CD4-positive, alpha-beta T cell treated with Interleukin-17A for 4 hours (primary cell): ENCODE measurements around the gene RIPOR2.
"Not testable (repeated sequence)": the region's sequence is repeated elsewhere in the genome, so short reads cannot be mapped to it uniquely, and the experiment has no call there.

Experiments
- DNase-seq: peaks from one replicate; pipeline ENCODE4 v3.0.0-alpha.2; 2020; ENCODE audit warnings: mixed read lengths

The RIPOR2 gene

DNA sequence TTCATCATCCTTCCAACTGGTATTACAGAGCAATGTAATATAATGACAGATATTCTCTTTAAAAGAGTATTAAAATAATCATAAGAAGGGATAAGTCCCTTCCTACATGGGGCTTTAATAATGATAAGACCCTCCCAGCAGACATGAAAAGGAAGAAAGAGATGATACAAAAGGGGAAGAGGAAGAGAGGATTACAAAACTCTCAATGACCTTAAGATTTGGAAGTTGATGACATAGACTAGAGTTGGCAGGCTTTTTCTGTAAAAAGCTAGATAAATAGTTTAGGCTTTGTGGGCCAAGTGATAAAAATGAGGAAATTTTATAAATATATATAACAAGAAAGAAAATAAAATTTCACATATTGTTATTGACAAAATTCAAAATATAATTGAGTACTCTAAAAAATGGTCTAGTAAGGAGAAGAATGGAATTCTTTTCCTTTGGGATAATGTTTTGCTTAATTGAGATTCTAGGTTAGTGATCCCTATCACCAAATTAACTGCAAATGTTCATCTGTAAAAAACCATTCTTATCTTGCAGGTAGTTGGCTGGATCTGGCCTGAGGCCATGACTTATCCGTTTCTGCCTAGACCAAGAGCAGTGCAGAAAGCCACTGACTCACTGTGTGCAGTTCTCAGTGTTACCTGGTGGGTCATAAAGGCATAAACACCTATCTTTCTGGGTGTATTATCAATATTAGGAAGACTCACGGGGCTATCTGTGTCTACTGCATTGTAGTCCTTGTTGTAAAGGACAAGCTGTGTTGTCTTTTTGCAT is 11.0 kb downstream of the RIPOR2 start:
- peak; percentile 71 for DNase-seq

DNA sequence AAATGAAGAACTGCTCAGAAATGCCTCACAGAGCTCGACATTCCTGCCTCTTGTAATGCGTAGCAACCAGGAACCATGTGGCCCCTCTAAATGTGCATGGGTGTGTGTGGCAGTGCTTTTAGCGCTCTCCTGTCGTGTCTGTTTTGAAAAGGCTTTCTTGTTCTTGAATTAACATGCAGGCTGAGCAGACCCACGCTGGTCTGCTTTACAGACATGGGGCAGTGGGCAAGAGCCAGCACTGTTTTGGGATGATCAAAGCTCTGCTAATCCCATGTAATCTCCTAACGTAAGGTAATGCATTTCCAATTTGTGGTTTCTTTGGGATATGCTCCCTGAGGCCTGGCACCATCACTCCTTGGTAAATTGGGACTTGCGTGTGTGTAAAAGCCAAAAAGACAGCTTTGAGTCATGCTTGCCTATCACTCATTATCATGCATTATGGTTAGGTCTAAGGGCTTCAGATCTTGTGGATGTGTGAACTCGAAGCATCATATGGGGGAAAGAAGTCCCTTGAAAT is 11.8 kb downstream of the RIPOR2 start:
- peak; percentile 45 for DNase-seq

DNA sequence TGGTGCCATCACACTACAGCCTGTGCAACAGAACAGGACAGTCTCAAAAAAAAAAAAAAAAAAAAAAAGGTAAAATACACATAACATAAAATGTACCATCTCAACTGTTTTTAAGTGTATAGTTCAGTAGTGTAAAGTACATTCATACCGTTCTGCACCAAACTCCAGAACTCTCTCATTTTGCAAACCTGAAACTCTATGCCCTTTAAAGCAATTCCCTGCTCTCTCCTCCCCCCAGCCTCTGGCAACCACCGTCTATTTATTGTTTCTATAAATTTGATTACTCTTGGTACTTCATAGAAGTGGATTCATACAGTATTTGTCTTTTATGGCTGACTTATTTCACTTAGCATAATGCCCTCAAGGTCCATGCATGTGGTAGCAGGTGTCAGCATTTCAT is 12.9 kb downstream of the RIPOR2 start:
- DNase-seq = no peak

DNA sequence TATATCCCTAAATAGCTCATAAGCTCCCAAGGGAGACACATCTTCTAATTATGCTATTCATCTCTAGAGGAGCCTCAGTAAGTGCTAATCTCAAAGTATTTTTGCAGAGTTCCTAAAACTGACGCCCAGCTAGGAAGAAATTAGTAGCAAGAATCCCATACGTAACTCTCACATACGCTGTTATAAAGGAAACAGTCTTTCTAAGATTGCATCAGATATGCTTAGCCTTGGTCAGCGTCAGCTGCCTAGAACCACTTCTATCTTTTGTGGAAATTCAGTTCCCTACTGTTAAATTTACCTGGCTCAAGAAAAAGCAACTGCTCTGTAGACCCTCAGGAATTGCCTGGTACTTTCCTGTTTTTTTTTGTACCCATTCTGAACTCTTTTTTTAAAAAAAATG is 13.6 kb downstream of the RIPOR2 start:
- DNase-seq = no peak

DNA sequence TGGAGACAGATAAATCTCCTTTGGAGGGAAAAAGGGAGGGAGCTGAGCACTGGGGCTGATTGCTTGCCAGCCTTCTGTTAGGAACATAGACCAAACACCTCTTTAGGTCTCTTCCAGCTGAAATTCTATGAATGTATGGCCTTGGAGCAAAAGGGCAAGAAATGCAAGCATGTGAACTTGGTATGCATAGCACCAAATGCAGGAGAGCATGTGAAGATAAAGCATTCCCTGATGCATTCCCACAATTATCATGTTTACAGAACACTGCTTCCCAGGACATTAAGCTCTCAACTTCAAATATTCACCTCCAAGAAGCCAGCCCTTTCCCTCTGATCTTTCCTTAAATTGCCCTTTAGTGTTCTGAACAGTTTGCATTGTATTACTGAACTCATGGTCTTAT is 15.6 kb downstream of the RIPOR2 start:
- DNase-seq = no peak

DNA sequence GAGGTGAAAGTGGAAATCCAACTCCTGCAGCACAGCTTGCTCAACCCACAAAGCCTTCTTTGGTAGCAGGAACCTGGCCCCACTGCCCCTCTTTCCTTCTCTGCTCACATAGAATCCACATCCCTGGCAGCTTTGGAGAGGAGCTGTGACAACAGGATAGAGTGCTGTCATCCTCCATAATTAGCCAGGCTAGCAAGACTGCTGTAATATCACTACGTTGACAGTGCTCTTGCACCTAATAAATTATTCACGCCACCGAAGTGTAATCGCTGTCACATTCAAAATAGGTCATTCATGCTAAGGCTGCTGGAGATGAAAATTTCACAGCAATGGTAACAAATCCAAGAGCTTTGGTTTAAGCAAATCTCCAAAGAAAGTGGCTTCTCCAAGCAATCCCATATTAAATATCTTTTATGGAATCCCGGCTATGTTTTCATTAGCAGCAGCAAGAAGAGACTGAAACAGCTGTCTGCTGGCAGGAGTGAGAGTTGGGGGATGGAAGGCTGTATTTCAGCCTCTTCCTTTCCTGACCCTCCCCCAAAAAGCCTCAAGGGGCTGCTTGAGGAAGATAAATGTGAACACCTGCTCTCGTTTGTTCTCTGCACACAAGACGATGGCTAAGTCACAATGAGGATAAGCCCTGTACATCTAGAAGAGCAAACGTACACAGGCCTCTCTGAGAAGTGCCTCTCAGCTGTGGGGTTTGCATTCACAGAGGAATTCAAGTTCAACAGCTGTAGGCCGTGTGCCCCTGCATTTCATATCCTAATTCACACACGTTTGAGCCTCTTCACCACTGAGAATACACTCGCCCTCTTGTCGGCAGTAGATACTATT is 16.5 kb downstream of the RIPOR2 start:
- DNase-seq = peak; percentile 44

DNA sequence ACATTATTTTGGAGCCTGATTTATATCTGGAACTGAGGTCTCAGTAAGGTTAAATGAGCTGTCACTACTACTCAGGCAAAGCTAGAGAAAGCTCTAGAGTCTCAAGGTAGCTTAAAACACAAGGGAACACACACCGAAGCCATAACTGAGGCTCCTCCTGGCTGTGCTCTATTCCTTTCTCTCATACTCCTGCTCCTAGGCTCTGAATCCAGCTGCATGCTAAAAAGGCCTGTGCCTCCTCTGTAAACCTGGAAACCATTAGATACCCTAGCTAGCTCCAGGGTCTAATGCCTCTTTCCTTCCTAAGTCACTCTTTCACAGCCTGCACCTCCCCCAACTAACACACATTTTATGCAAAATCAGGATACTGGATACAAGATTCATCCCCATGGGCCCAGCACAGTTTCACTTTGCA is 17.1 kb downstream of the RIPOR2 start:
- no peak for DNase-seq

DNA sequence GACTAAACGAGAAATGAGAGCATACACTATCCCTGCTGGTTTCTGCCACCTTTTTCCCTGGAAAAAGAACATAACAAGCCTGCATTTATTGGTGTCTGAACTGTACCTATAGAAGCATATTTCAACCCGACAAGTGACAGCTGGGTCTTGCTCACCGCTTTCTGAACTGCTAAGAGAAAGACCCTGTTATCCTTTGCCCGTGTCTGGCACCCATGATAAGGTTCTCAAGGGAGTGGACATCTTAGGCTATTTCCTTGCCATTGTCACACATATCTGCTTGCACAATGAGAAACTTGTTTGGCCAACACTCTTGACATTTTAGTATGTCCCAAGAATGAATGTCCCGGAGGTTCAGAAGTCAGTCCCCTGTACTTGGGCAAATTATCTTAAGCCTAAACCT is 19.3 kb downstream of the RIPOR2 start:
- no peak for DNase-seq

DNA sequence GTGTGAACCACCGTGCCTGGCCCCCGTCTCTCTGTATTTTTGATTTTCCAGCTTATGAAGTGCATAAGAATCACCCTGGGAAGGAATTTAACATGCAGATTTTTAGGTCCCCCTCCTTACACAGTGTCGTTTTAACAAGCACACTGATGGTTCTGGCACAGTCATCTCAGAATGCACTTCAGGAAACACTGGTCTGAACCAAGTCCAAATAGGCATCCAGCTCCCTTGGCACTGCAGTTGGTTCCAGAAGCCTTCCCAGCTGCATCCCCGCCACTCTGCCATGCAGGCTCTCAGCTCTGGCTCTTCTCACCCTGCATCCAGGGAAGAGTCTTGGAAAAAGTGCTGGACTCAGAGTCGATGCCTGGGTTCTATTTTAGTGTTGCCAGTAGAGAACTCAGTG is 20.1 kb downstream of the RIPOR2 start:
- DNase-seq = no peak

DNA sequence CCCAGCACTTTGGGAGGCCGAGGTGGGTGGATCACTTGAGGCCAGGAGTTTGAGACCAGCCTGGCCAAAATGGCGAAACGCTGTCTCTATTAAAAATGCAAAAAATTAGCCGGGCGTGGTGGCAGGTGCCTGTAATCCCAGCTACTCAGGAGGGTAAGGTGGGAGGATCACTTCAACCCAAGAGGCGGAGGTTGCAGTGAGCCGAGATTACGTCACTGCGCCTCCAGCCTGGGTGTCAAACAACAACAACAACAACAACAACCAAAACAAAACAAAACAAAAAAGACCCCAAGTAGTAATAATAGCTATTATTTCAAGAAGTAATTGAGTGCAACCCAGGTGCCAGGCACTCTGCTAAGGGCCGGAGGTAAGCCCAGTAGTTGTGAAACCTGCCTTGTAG is 21.7 kb downstream of the RIPOR2 start:
- not testable (repeated sequence) for DNase-seq

DNA sequence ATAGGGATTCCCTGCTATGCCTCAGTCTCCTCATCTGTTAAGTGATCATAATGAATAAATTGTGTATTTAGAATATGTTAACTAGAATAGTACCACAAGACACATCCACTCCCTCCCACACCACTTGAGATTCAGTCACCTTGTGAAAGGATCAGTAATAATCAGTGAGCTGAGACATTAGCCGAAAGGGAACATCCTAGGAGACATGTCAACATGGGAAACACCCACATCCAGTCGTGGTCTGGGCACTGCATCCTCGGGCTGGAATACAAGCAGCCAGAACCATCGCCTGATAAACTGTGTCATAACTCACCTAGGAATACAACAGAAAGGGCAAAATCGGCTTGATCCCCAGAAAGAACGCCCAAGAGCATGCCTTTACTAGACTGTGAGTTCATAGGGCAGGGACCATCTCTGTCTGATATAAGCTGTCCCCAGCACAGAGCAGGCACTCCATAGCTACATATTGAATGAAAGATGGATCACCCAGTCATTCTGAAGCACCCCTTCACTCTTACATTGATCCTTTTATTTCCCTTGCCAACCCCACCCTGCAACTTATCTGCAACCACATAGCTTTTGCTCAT is 23.9 kb downstream of the RIPOR2 start:
- no peak for DNase-seq

DNA sequence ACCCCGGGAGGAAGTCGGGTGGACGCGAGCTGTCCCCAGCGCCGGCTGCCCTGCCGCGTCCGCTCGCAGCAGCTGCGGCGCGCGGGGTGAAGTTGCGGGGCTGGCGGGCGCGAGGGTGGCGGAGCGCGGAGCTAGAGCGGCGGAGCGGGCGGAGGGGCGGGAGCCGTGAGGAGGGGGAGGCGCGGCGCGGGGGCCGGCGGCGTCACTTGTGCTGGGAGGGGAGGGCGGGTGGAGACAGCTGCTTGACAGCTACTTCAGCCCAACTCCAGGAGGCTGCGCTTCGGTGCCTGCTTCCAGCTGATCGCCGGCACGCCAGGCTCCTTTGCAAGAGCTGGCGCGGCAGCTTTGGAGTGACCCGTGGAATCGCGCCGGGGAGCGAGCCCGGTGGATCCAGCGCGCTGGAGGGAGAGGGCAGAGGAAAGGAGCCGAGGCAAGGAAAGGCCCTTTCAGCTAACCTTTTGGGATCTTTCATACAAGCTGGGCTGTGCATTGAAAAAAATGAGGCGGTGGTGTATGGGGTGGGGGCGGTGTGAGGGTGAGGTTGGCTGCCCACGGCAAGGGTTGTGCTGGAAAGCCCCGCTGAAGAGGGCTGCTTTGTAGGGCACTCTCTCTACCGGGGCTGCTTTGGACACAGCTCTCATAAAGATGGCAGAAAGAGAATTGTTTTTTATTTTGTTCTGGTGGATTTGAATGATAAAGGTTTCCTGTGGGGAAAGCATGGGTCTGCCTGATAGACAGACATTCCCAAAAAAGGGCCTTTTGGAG is 24.6 kb downstream of the RIPOR2 start:
- peak; percentile 82 for DNase-seq

DNA sequence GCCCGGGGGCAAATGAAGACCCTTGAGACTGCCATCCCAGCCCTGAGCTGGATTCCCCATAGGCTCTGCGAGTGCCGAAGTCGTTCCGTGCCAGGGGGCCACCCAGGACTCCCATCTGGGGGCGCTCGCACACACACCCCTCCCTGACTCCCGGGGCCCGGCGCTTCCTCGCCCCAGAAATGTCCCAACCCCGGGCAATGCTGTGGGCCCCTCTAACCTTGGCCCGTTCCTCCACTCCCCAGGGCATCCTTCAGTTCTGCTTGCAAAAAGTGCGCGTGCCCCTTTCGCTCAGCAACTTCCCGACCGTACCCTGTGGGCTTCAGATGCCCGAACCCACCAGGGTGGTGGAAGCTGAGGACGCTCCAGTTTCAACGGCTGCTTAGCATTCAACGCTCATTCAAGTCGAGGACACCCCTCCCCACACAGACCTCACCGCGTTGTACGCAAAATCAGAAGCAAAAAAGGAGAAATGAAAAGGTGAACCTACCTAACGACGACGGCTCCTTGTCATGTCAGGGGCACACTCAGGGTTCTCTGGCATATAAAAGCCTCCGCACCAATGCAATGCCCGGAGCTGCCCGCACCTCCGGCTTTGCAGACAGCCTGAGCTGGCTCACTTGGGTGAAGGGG is 25.3 kb downstream of the RIPOR2 start:
- peak; percentile 60 for DNase-seq

DNA sequence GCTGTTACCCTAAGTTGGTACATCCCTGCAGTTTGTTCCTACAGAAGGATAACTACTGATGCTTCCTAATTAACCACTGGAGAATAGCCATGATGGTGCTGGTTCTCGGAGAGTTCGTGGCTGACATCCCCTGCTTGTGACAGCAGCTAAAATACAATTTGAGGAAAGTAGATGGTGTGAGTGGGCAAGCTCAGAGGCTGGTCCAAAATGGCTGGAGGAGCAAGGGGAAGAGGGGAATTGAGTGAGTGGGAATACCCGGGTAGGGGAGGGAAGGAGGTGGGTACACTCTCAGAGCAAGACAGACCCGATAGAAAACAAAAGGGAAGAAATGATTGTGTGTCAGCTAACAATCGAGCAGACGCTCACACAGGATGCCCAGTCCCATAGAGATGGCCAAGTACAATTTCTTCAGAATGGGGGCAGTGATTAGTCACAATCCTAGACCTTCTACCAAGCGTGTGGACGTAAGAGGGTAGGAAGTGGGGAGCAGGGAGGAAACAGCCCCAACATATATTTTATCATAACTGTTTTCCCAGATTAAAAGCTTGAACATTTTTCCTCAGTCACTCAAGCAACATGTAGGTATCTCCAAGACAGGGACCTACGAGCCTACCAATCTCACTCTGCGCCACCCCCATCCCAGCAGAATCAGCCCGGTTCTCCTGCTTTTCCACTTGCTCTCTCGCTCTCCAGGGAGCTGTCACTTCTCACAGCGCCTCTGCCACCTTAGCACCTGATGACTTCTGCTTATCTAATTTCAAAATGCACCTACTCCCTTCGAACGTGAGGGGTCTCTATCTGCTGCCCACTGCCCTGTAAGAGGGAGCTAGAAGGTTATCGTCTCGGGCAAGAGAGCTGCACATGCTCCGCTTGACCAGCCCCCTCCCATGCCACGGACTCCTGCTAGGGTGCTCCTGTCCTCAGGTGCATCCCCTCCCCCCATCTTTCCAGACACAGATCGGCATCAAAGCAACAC is 26.2 kb downstream of the RIPOR2 start:
- no peak for DNase-seq

DNA sequence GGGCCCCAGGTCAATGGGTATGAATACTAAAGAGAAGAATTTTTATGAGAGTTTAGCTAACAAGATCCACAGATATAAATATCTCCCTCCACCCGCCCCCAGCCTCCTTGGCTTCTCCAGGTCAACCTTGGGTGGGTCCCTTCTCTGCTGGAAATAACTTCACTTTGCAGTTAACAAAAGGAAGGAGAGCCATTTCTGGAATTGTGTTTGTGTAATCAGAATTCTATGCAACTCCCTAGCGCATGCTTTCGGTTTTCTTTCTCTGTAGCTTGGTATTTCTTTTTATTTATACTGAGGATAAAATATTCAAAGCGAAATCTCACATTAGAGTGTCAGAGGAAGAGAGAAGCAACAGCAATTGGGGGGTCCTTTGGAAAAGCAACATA is 27.1 kb downstream of the RIPOR2 start:
- DNase-seq = no peak

DNA sequence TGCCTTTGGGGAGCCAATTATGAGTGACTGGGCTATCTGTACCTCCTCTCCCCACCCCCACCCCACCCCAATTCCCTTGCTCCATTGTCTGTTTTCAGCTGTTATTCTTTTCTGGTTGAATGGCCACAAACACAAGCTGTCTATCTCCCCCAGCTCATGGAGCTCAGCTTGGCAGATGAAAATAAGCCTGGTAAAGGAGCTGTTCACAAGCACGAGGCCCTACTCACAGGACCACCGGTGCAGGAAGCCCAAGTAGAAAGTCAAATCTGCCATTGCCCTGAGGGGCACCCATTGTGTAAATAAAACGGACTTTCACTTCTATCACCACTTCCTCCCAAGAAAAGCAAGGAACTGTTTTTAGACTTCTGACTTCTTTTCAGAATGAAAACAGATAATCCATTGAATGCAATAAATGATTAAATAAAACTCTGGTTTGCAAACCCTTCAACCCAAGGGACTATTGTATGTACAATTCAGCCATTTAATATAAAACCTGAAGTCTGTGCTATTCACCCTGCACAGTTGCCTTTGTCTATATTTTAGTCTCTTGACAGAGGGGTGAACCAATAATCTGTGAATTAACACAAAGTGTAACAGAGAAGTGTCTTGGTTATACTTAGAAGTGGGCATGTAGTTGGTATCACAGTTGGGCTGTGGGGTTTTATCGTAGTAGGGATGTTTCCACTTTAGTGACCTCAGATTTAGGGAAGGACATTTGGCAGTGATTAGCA is 27.7 kb downstream of the RIPOR2 start:
- DNase-seq = no peak

DNA sequence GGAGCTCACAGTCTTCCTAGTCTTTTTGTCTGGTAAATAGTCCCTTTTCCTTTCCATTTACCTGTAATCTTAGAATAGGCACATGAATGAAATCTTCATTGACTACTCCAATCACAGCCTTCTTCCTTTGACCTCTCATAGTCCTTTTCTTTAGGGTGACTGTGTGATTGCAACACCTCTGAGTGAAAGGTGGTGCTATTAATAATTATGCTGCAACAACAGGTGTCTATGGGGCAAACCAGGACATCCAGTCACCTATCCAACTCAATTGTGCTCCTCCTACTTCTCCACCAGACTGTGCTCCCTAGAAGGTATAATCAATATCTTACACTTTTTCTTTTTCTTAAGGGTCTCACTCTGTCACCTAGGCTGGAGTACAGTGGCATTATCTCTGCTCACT is 29.4 kb downstream of the RIPOR2 start:
- DNase-seq = no peak

DNA sequence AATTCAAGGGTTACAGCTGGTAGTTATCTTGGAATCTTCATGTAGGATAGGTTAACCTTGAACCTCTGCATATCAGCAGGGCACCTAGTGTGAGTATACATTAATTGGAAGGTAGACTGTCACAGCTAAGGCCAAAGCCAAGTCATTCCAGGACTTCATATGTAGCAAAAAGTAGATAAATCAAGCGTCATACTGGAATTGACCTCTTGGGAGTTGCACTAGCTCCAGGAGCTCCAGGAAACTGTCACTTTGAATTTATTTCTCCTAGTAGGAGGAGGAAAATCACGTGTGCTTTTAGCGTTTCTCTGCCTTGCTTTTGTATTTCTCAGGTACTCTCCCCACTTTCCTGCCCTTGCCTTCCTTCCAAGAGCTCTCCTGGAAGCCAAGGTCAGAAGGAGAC is 30.3 kb downstream of the RIPOR2 start:
- DNase-seq = no peak

DNA sequence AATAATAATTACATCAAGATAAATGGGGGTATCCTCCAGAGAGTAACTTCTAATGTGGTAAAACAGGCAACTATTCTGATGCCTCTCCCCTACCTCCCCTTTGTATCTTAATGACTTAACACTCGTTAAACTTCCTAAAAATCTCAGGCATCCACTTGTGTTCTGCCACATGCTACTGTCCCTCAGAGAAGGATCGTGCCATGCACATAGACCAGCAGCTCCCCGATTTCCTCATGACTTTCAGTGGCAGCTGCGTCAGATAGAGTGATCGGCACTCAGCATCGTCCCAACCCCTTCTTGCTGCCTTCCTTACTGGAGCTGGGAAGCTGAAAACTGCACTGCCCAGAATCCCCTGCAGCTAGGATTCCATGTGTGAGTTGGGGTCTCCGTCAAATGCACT is 32.1 kb downstream of the RIPOR2 start:
- no peak for DNase-seq

DNA sequence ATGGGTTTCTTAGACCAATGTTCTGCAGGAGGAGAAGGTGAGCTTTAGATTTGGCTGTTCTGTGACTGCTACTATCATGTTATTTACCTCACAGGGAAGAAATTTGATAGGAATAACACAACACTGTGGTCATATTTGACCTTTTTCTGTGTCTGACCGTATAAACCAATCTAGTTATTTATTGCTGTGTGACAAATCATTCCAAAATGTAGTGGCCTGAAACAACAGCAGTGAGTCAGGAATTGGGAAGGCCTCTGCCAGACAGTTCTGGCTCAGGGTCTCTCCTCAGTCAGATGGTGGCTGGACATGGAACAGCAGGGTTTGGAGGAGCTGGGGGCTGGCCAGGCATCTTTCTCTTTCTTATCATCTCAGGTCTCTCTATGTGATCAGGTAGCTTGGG is 33.0 kb downstream of the RIPOR2 start:
- no peak for DNase-seq
